Neural progenitor cell (in vitro differentiated cells): Measurements from ENCODE around the gene FCER2.

ENCODE experiments used
- EZH2 ChIP-seq: fragments of 200-600 bp; sonication (generic); IDR thresholded peaks from 2 replicates; pipeline ENCODE4 v1.6.1; 2017; ENCODE audit warnings: antibody characterized with exemption, mild to moderate bottlenecking, moderate library complexity
- EZH2phosphoT487 ChIP-seq: fragments of 200-600 bp; sonication (generic); IDR thresholded peaks from 2 replicates; pipeline ENCODE4 v1.6.1; 2017; ENCODE audit warnings: antibody characterized with exemption
- TF ChIP-seq, protein P1 (sequence below): fragments of 200-600 bp; sonication (generic); IDR thresholded peaks from 2 replicates; pipeline ENCODE4 v1.5.1; 2017; ENCODE audit warnings: antibody characterized with exemption, mild to moderate bottlenecking

GRCh38 chr19:7725791-7726190, 23.9 kb upstream of the FCER2 start:
- TF ChIP-seq, protein P1, sequence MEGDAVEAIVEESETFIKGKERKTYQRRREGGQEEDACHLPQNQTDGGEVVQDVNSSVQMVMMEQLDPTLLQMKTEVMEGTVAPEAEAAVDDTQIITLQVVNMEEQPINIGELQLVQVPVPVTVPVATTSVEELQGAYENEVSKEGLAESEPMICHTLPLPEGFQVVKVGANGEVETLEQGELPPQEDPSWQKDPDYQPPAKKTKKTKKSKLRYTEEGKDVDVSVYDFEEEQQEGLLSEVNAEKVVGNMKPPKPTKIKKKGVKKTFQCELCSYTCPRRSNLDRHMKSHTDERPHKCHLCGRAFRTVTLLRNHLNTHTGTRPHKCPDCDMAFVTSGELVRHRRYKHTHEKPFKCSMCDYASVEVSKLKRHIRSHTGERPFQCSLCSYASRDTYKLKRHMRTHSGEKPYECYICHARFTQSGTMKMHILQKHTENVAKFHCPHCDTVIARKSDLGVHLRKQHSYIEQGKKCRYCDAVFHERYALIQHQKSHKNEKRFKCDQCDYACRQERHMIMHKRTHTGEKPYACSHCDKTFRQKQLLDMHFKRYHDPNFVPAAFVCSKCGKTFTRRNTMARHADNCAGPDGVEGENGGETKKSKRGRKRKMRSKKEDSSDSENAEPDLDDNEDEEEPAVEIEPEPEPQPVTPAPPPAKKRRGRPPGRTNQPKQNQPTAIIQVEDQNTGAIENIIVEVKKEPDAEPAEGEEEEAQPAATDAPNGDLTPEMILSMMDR = no peak
- TF ChIP-seq EZH2 (no peak), EZH2phosphoT487 (no peak)
